Right ventricle myocardium inferior (tissue), 1 donor: Measurements from ENCODE around the gene NRXN3. TPM values are rescaled to one million over a fixed set of nuclear protein-coding genes. Genes with fewer than 3 reads are reported as not detected.

ENCODE experiments used
- ATAC-seq: fragments of 200-7000 bp; cut with Tn5 transposase; one replicate; pipeline ENCODE4 v1.9.1; 2020; ENCODE audit warnings: mild to moderate bottlenecking, moderate library complexity
- DNase-seq: peaks from one replicate; pipeline ENCODE4 v3.0.0; 2021; ENCODE audit errors: missing footprints
- intact Hi-C: fragments of 100-400 bp; cut with DNase I; formaldehyde crosslinking; loops from one replicate; pipeline ENCODE4 v1.11.0; 2022
- total RNA-seq: library from RNA; stranded (reverse); fragmentation: NEBNext Ultra II Directional; extraction: Animal tissue kit (Norgen Biotek cat#: 25700); gene quantifications from one replicate; pipeline ENCODE4 v1.2.1, GENCODE V29; 2021
- donor health status: DM: no; HTN: yes; CAD: no; lungs with severe emphysema.

The NRXN3 gene
- total RNA-seq, 1 donor from 2014 or later: 1.4 TPM

DNA sequence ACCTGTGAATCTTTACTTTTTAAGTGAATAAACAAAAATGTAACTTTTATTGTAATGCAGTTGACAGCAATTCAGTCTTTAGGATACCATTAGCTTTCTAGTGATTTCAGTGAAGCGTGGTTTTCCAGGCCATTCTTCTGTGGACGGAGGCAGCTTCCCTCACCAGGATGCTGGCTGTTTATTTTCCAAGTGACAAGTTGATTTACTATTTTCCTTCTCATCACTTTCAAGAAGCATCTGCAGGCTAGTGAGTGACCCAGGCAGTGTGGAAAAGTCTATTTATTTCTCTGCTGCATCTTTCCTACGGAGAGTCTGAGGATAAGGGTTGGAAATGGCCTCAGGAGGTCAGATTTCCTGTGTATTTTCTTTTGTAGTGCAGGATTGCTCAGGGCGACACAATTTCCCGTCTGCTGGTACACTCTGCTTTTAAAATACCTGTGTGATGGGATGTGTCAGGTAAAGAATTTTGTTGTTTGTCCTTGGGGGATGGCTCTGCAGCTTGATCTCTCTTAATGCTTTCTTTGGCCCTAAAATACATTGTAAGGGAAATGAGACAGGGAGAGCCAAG, 467.8 kb downstream of the NRXN3 start:
- intact Hi-C loops: no loop called here
- ATAC-seq (no peak), DNase-seq (no peak)

- intact Hi-C loops: no loop called here
- DNase-seq (no peak), ATAC-seq (no peak)
These were observed 468.8 kb downstream of the NRXN3 start for GRCh38 chr14:78638926-78639325.

- no peak for DNase-seq
- intact Hi-C loops: no loop called here
- no peak for ATAC-seq
These were observed 474.8 kb downstream of the NRXN3 start for GRCh38 chr14:78644824-78645559.

DNA sequence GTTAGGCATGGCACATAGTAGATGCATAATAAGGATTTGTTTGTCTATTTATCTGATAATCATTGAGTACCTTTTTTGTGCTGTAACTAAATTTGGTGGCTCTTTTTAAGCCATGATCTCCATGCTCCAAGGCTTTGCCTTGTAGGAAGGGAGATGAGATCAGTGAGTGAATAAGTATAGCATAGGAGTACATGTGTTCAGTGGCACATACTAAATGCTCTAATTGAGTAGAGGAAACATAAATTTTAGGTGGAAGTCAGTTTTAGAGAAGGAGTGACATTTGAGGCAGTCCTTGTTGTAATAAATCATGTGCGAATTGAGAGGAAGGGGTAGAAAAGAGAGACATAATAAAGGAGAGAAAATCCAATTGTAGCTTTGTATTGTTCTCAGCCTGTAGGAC, 482.6 kb downstream of the NRXN3 start:
- intact Hi-C loops: no loop called here
- no peak for ATAC-seq
- no peak for DNase-seq

DNA sequence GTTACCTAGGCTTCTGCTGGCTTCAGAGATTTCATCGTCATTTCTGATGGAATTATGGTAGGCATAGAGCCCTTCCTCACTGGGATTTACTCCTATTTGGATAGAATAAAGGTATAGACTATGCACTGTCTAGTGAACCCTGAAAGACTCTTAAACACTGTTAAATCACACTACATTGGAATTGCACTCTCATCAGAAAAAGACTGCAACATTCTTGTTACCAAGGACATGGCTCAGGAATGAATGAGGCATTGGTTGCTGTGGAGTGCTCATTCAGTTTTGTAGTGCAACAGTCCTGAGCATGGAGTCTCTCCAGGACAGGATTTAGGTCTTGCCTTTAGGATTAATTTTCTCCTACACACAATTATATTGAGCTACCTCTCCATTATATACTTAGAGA, 483.0 kb downstream of the NRXN3 start:
- intact Hi-C loops: no loop called here
- DNase-seq (no peak), ATAC-seq (no peak)

DNA sequence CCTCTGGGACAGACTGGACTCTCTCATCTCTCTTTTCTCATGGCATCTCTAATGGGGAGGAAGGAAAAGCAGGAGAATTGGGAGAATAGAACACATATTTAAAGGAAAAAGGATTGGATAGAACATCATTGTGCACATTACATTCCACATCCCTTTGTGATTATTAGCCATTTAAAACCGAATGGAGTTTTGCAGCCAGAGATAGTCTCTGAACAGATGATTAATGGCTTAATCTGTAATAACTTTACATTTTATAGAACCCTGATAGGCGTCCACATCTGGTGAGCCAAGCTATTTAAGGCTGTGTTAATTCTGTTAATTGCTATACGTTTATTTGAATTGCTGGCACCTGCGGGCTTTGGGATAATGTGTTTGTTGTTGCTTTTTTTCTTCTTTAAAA, 487.3 kb downstream of the NRXN3 start:
- DNase-seq (no peak), ATAC-seq (no peak)
- intact Hi-C loops: no loop called here

GRCh38 chr14:78664841-78665240, 494.7 kb downstream of the NRXN3 start:
- ATAC-seq (no peak), DNase-seq (no peak)
- intact Hi-C loops: no loop called here

- intact Hi-C loops: no loop called here
- no peak for ATAC-seq
- DNase-seq: no peak
These were observed 496.3 kb downstream of the NRXN3 start for GRCh38 chr14:78666336-78667056.

GRCh38 chr14:78667141-78667540, 497.0 kb downstream of the NRXN3 start:
- DNase-seq (no peak), ATAC-seq (no peak)
- intact Hi-C loops: no loop called here

- ATAC-seq (no peak), DNase-seq (no peak)
- intact Hi-C loops: no loop called here
These were observed 503.7 kb downstream of the NRXN3 start for GRCh38 chr14:78673845-78674244.

DNA sequence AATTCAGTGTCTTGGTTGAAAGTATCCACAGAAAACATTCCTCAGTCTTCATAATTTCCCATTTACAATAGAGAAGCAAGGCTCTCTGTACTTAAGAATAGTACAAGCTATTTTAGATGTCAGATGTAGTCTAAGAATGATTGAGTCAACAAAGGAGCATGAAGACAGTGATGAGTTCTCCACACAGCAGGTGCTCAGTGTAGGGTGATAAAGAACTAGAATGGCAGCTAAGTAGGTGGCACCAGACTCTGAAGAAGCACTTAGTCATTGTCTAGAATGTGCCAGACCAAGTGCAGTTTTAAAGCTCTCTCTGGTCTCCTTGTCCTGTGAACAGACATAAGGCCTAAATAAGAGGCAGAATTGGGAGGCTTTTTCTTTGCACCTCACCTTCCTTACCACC, 504.6 kb downstream of the NRXN3 start:
- intact Hi-C loops: no loop called here
- DNase-seq: no peak
- ATAC-seq: no peak

DNA sequence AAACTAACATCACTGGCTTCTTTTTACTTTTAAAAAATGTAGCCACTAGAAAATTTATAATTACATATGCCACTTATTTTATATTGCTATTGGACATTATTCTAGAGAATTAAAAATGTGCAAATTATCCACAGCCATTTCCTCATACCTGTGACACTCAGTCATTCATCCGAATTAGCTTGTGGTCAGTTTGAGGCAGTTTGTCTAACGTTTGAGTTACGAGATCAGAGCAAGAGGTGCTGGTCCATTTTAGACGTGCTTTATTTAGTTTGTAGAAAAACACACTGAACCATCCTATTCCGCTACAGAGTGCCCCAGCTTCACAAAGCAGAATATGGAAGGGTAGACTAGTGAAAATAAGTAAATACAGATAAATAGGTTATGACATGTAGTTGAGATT, 513.0 kb downstream of the NRXN3 start:
- DNase-seq: no peak
- intact Hi-C loops: no loop called here
- no peak for ATAC-seq

DNA sequence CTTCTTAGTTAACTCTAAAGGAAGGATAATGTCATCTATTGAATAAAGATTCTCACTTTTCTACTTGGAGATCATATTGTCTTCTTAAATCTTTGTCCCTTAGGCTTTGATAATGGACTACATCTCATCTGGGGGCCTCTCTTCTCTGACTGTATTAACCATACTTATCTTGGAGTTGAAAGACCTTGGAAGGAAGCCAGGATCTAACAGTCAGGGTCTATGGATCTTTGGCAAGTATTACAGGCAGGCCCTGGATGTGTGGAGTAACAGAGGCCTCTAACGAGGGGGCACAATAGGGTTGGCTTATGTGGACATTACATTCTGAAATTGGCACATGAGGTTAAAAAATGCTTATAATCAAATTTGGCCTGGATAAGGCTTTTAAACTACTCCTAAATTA, 513.8 kb downstream of the NRXN3 start:
- DNase-seq (no peak), ATAC-seq (no peak)
- intact Hi-C loops: no loop called here

DNA sequence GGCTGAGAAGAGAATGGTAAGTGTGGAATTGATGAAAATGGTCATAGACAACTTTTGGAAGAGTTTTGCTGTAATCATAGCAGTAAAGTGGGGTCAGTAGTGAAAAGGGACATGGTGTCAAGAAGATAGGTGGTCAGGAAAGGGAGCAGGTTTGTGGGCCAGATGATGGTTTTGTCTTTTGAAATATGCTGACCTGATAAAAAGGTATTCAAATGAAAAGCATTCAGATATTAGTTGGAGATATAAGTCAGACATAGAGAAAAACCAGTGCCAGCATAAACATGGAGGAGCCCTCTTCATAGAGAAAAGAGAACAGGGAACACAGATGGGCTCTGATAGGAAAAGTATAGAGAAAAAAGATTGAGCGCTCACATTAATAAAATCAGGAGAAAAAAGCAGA, 518.3 kb downstream of the NRXN3 start:
- DNase-seq (no peak), ATAC-seq (no peak)
- intact Hi-C loops: no loop called here

GRCh38 chr14:78690836-78691235, 520.7 kb downstream of the NRXN3 start:
- ATAC-seq (no peak), DNase-seq (no peak)
- intact Hi-C loops: no loop called here

GRCh38 chr14:78697341-78697740, 527.2 kb downstream of the NRXN3 start:
- no peak for ATAC-seq
- DNase-seq: no peak
- intact Hi-C loops: no loop called here

GRCh38 chr14:78698991-78699390, 528.8 kb downstream of the NRXN3 start:
- DNase-seq: no peak
- no peak for ATAC-seq
- intact Hi-C loops: no loop called here

DNA sequence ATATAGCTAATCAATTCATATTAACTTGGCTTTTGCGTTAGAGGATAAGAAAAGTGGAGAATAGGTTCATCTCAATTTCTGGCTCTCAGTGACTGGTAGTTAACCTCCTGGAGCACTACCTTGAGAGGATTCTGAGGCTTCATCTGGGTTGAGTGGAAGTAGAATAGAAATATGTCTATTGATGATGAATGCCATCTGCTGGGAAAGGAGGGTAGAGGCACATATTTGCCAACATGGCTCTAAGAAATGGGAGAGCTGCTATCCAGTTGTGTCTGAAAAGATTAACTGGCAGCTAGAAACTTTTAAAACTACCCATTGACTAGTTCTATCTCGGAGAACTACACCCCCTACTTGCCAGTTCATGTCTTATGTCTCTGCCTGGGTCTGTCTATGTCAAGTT, 530.1 kb downstream of the NRXN3 start:
- ATAC-seq: no peak
- intact Hi-C loops: no loop called here
- DNase-seq: no peak

DNA sequence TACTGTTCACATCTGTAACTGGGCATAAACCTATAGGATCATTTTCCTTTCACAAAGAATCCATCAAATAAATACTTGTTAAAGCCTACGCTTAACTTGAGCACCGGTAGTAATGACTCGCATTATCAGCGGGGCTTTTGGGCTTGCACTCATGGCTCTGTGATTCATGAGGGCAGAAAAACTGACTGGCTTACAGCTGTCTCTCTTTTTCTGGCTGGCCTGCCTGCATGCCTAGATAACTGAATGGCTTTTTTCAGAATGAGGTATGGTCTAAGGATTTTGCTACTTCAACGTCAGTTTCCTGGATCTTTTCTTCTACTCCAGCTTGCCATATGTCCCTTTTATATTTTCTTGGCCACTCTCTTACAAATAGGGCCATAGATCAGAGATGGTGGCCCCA, 531.1 kb downstream of the NRXN3 start:
- DNase-seq: no peak

DNA sequence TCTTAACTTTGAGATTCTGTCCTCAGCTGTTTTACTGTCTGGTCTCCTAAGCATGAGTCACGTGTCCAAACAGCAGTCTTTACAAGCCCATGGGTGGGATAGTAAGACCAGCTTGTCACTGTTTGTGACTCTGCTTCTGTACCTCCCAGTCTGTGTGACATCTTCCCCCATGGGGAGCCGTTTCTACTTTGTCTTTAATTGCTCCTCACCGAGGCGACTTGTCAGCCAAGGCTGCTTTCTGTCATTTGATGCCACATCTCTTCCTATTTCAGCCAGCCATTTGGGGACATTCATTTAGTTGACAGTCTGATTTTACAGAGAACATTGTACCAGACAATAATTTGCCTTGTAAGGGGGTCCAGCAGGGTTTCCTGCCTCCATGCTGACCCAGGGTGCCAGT, 534.8 kb downstream of the NRXN3 start:
- ATAC-seq (no peak), DNase-seq (no peak)
- intact Hi-C loops: no loop called here

More for the DNA sequence above, 531.1 kb downstream of the NRXN3 start:
- no peak for ATAC-seq
- intact Hi-C loops: no loop called here
